ENCODE results near the gene MDH1.

The MDH1 gene

GRCh38 chr2:63627866-63628265 lies 39.1 kb downstream of the MDH1 start:
- TF ChIP-seq ZFX (IDR thresholded peaks at IDR 0.05) (no peak), CTCF (conservative IDR thresholded peaks at IDR 0.05) (no peak)
- H3K27ac ChIP-seq: no peak overlapping the region

- no peak overlapping the region for H3K27ac ChIP-seq
Observed at GRCh38 chr2:63628403-63628942, 39.7 kb downstream of the MDH1 start.

GRCh38 chr2:63631501-63631900 lies 42.7 kb downstream of the MDH1 start:
- H3K27ac ChIP-seq: no peak overlapping the region
- TF ChIP-seq ZFX (IDR thresholded peaks at IDR 0.05): no peak
- no peak for TF ChIP-seq CTCF (conservative IDR thresholded peaks at IDR 0.05)

More at GRCh38 chr2:63628403-63628942, 39.7 kb downstream of the MDH1 start:
- no peak for TF ChIP-seq ZFX (IDR thresholded peaks at IDR 0.05)
- no peak for TF ChIP-seq CTCF (conservative IDR thresholded peaks at IDR 0.05)

- TF ChIP-seq ZFX (IDR thresholded peaks at IDR 0.05) (no peak), CTCF (conservative IDR thresholded peaks at IDR 0.05) (no peak)
- no peak overlapping the region for H3K27ac ChIP-seq
Observed at GRCh38 chr2:63632382-63632781, 43.6 kb downstream of the MDH1 start.

GRCh38 chr2:63639344-63639743 lies 50.6 kb downstream of the MDH1 start:
- no peak overlapping the region for H3K27ac ChIP-seq
- no peak for TF ChIP-seq ZFX (IDR thresholded peaks at IDR 0.05)
- TF ChIP-seq CTCF (conservative IDR thresholded peaks at IDR 0.05): no peak

GRCh38 chr2:63642946-63643345 lies 54.2 kb downstream of the MDH1 start:
- TF ChIP-seq CTCF (conservative IDR thresholded peaks at IDR 0.05) (no peak), ZFX (IDR thresholded peaks at IDR 0.05) (no peak)
- H3K27ac ChIP-seq: no peak overlapping the region

GRCh38 chr2:63643486-63643885 lies 54.7 kb downstream of the MDH1 start:
- no peak for TF ChIP-seq ZFX (IDR thresholded peaks at IDR 0.05)
- TF ChIP-seq CTCF (conservative IDR thresholded peaks at IDR 0.05): no peak

More at GRCh38 chr2:63643486-63643885, 54.7 kb downstream of the MDH1 start:
- no peak overlapping the region for H3K27ac ChIP-seq

All from C4-2B (cell line).